Mucosa of gallbladder (tissue), 1 donor: Measurements from ENCODE around the gene PACSIN3. TPM values are rescaled to one million over a fixed set of nuclear protein-coding genes. Genes with fewer than 3 reads are reported as not detected.
A peak's percentile ranks its signal among the peaks of the same experiment; 100 is the strongest.
"Not testable (repeated sequence)": the region's sequence is repeated elsewhere in the genome, so short reads cannot be mapped to it uniquely, and the experiment has no call there.

Experiments used
- DNase-seq: peaks from one replicate; pipeline ENCODE4 v3.0.0-alpha.2; 2020; ENCODE audit warnings: low spot score
- total RNA-seq: library from RNA; stranded (reverse); gene quantifications from one replicate; pipeline ENCODE4 v1.2.1, GENCODE V29; 2021
- donor health status: DM: no; HTN: no; CAD: no.

PACSIN3 gene
- 34.4 TPM for total RNA-seq

GRCh38 chr11:47186076-47186699, at the start of gene PACSIN3:
TSS of gene PACSIN3 (minus strand) at chr11:47186434. CDS start at chr11:47182727, 3,707 bp downstream.
- DNase-seq = no peak

GRCh38 chr11:47235163-47235562, 48.9 kb upstream of the PACSIN3 start:
- no peak for DNase-seq

GRCh38 chr11:47234669-47235100, 48.5 kb upstream of the PACSIN3 start:
- peak; percentile 49 for DNase-seq

GRCh38 chr11:47233989-47234668, 47.9 kb upstream of the PACSIN3 start:
- no peak for DNase-seq

- DNase-seq = no peak
These were observed 46.8 kb upstream of the PACSIN3 start for GRCh38 chr11:47233051-47233450.

- DNase-seq = no peak
These were observed 42.9 kb upstream of the PACSIN3 start for GRCh38 chr11:47229161-47229560.

- DNase-seq = no peak
These were observed 39.5 kb upstream of the PACSIN3 start for GRCh38 chr11:47225552-47226400.

GRCh38 chr11:47222696-47223095, 36.5 kb upstream of the PACSIN3 start:
- DNase-seq = no peak

GRCh38 chr11:47220401-47220821, 34.2 kb upstream of the PACSIN3 start:
- DNase-seq = no peak

- peak; percentile 38 for DNase-seq
These were observed 30.0 kb upstream of the PACSIN3 start for GRCh38 chr11:47216121-47216798.

GRCh38 chr11:47215366-47215910, 29.2 kb upstream of the PACSIN3 start:
- no peak for DNase-seq

GRCh38 chr11:47213950-47214565, 27.8 kb upstream of the PACSIN3 start:
- DNase-seq = peak; percentile 94

- peak; percentile 27 for DNase-seq
These were observed 26.7 kb upstream of the PACSIN3 start for GRCh38 chr11:47212938-47213337.

- no peak for DNase-seq
These were observed 22.4 kb upstream of the PACSIN3 start for GRCh38 chr11:47208628-47209027.

- not testable (repeated sequence) for DNase-seq
These were observed 21.8 kb upstream of the PACSIN3 start for GRCh38 chr11:47208008-47208552.

- DNase-seq = no peak
These were observed 21.2 kb upstream of the PACSIN3 start for GRCh38 chr11:47207459-47207858.

GRCh38 chr11:47206577-47206976, 20.3 kb upstream of the PACSIN3 start:
- DNase-seq = not testable (repeated sequence)

GRCh38 chr11:47204637-47204989, 18.4 kb upstream of the PACSIN3 start:
- no peak for DNase-seq

- no peak for DNase-seq
These were observed 16.3 kb upstream of the PACSIN3 start for GRCh38 chr11:47202576-47202975.

GRCh38 chr11:47201015-47201414, 14.8 kb upstream of the PACSIN3 start:
- DNase-seq = no peak

GRCh38 chr11:47198161-47198560, 11.9 kb upstream of the PACSIN3 start:
- not testable (repeated sequence) for DNase-seq
